Kidney (tissue), 14 donors: ENCODE measurements around the gene CCSER2. TPM values are rescaled to one million over a fixed set of nuclear protein-coding genes. Genes with fewer than 3 reads are reported as not detected.
A peak's percentile ranks its signal among the peaks of the same experiment; 100 is the strongest.

ENCODE experiments used
- DNase-seq, 5 donors: peaks; one replicate each; pipeline ENCODE4 v3.0.0-alpha.2; 2013 to 2020
- FAIRE-seq: peaks from 2 replicates; lab custom pipeline; 2012; peaks lifted over from hg19 to GRCh38; lab: Jason Lieb, UNC
- H3K27ac ChIP-seq, 2 donors: one replicate each; pipeline ENCODE4 v1.7.0; 2013; ENCODE audit warnings: low read depth in 2 of 2, low read length in 2 of 2, inconsistent platforms in 1 of 2
- H3K27me3 ChIP-seq: one replicate; pipeline ENCODE4 v1.7.1; 2013; ENCODE audit warnings: low read length, inconsistent platforms; ENCODE audit not compliant: control insufficient read depth, insufficient read depth
- H3K36me3 ChIP-seq, 3 donors: one replicate each; pipeline versions ENCODE4 v1.7.0 to v1.7.1; 2013; ENCODE audit warnings: low read length in 3 of 3, control low read depth in 1 of 3, inconsistent platforms in 1 of 3; ENCODE audit not compliant: insufficient read depth in 3 of 3, control insufficient read depth in 2 of 3
- H3K4me1 ChIP-seq, 3 donors: one replicate each; pipeline versions ENCODE4 v1.7.0 to v1.7.1; 2013; ENCODE audit warnings: low read length in 3 of 3, inconsistent platforms in 1 of 3, low read depth in 1 of 3; ENCODE audit not compliant: control insufficient read depth in 2 of 3, insufficient read depth in 2 of 3
- H3K4me3 ChIP-seq, 3 donors: one replicate each; pipeline versions ENCODE4 v1.7.0 to v1.8.1; 2013; ENCODE audit warnings: low read length in 3 of 3, control low read depth in 1 of 3, inconsistent platforms in 1 of 3
- H3K9ac ChIP-seq, 3 donors: one replicate each; pipeline versions ENCODE4 v1.7.0 to v1.7.1; 2013; ENCODE audit warnings: low read length in 3 of 3, control low read depth in 1 of 3, inconsistent platforms in 1 of 3
- H3K9me3 ChIP-seq, 3 donors: one replicate each; pipeline versions ENCODE4 v1.7.0 to v1.7.1; 2013; ENCODE audit warnings: low read length in 3 of 3, control low read depth in 1 of 3, inconsistent platforms in 1 of 3; ENCODE audit not compliant: control insufficient read depth in 2 of 3, insufficient read depth in 1 of 3
- CTCF ChIP-seq: IDR thresholded peaks from 3 replicates; pipeline ENCODE4 v1.5.1; 2012; ENCODE audit warnings: mild to moderate bottlenecking, moderate library complexity, borderline replicate concordance; ENCODE audit not compliant: insufficient read depth; ENCODE audit errors: extremely low read depth
- intact Hi-C: fragments of 100-400 bp; cut with DNase I; formaldehyde crosslinking; loops from one replicate; pipeline ENCODE4 v1.11.1; 2022
- polyA plus RNA-seq: library from polyadenylated mRNA; stranded (reverse); fragments of 350-450 nt; fragmentation: Illumina TruSeq; extraction: RNeasy Lipid Tissue Mini Kit (QIAGEN cat#74804); gene quantifications from one replicate; pipeline ENCODE4 v1.2.3, GENCODE V29; 2014; ENCODE audit warnings: low read depth, low replicate concordance; ENCODE audit not compliant: insufficient read depth
- total RNA-seq: library from RNA; stranded (reverse); fragmentation: NEBNext Ultra II Directional; extraction: Animal tissue kit (Norgen Biotek cat#: 25700); gene quantifications from one replicate; pipeline ENCODE4 v1.2.1, GENCODE V29; 2021
- donor health status: control.
- donor health status: control.
- donor health status: control.
- donor health status: control.
- donor health status: control.
- donor health status: DM: yes; HTN: yes; CAD: no.
- donor health status: Normal renal cell carcinoma (clear cell type).

CCSER2 gene
- total and polyA plus RNA-seq, 2 donors from 2014 or later: 12.6 to 46.4 TPM

GRCh38 chr10:84423719-84424118, 95.3 kb downstream of the CCSER2 start:
- Histone ChIP-seq H3K36me3 (no peaks in the 10 kb centered on the region), H3K4me1 (peaks cover 2 to 6% (median 4%) of the 10 kb centered on the region in 3 donors), H3K27me3 (no peaks in the 10 kb centered on the region), H3K4me3 (no peak overlapping the region), H3K27ac (no peak overlapping the region), H3K9me3 (no peaks in the 10 kb centered on the region), H3K9ac (no peak overlapping the region)
- no peak for FAIRE-seq
- intact Hi-C loops: no loop called here
- no peak for TF ChIP-seq CTCF
- no peak for DNase-seq

- intact Hi-C loops: no loop called here
- Histone ChIP-seq H3K9me3 (no peaks in the 10 kb centered on the region), H3K36me3 (no peaks in the 10 kb centered on the region), H3K27me3 (no peaks in the 10 kb centered on the region), H3K27ac (peak overlapping the region; percentile 53 to 87), H3K4me1 (peaks cover 2 to 6% (median 4%) of the 10 kb centered on the region in 3 donors), H3K9ac (peak overlapping the region in 2 of 3 donors; percentile 59 to 81), H3K4me3 (peak overlapping the region; percentile 8 to 50 (median 28))
- no peak for TF ChIP-seq CTCF
- FAIRE-seq (peak; percentile 95), DNase-seq (peak; percentile 29 to 91 (median 64))
Observed at GRCh38 chr10:84424731-84425167, 96.4 kb downstream of the CCSER2 start.

GRCh38 chr10:84427903-84428650, 99.7 kb downstream of the CCSER2 start:
- no peak overlapping the region for H3K27ac ChIP-seq
- H3K4me1 ChIP-seq: peaks cover 2 to 6% (median 4%) of the 10 kb centered on the region in 3 donors

More at GRCh38 chr10:84427903-84428650, 99.7 kb downstream of the CCSER2 start:
- Histone ChIP-seq H3K9me3 (no peaks in the 10 kb centered on the region), H3K9ac (no peak overlapping the region), H3K36me3 (no peaks in the 10 kb centered on the region), H3K4me3 (no peak overlapping the region), H3K27me3 (no peaks in the 10 kb centered on the region)
- no peak for TF ChIP-seq CTCF
- no peak for FAIRE-seq
- no peak for DNase-seq
- intact Hi-C loops: no loop called here
